Mesodermal cell (in vitro differentiated cells): ENCODE data around the gene ATP6V1B1.

Experiments used
- H3K27ac ChIP-seq: 2 replicates; pipeline ENCODE4 v1.7.0; 2013; ENCODE audit warnings: mild to moderate bottlenecking, low read depth, low read length, moderate library complexity; ENCODE audit not compliant: severe bottlenecking
- H3K36me3 ChIP-seq: 2 replicates; pipeline ENCODE4 v1.7.1; 2013; ENCODE audit warnings: mild to moderate bottlenecking, low read length, moderate library complexity; ENCODE audit not compliant: control insufficient read depth, insufficient read depth
- H3K4me1 ChIP-seq: one replicate; pipeline ENCODE4 v1.7.1; 2013; ENCODE audit warnings: mild to moderate bottlenecking, low read length; ENCODE audit not compliant: insufficient read depth, control insufficient read depth, poor library complexity, severe bottlenecking
- H3K4me3 ChIP-seq: 2 replicates; pipeline ENCODE4 v1.7.0; 2013; ENCODE audit warnings: low read length, control low read depth, mild to moderate bottlenecking; ENCODE audit not compliant: insufficient read depth, poor library complexity, severe bottlenecking; ENCODE audit errors: extremely low read depth
- H3K9me3 ChIP-seq: 2 replicates; pipeline ENCODE4 v1.7.1; 2013; ENCODE audit warnings: mild to moderate bottlenecking, low read length, moderate library complexity; ENCODE audit not compliant: control insufficient read depth
- WGBS, 2 experiments: methylation state at CpG; one replicate each; pipeline ENCODE4 v1.1.5; 2013; ENCODE audit warnings: missing lambda C conversion rate in 2 of 2; ENCODE audit not compliant: insufficient coverage in 2 of 2; 5-methylcytosine and 5-hydroxymethylcytosine counted together

ATP6V1B1 gene

DNA sequence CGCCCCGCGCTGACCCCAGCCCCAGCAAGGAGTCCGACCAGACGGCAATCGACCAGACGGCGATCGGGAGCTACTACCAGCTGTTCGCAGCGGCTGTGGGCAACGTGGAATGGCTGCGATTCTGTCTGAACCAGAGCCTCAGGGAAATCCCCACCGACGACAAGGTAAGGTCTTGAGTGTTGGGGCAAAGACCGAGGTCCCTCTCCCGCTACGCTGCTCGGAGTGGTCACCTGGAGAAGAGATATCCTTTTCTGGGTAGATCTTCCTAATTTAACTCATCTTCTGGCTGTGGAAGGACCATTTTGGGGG, 43.4 kb downstream of the ATP6V1B1 start:
- H3K4me1 ChIP-seq: peaks cover 9% of the 10 kb centered on the region
- H3K4me3 ChIP-seq: peak overlapping the region; percentile 44
- no peaks in the 10 kb centered on the region for H3K36me3 ChIP-seq
- no peak overlapping the region for H3K27ac ChIP-seq
- H3K9me3 ChIP-seq: no peaks in the 10 kb centered on the region
- WGBS, 2 experiments: 6 to 23% methylated on average over 15 to 19 of the region's 19 CpGs

DNA sequence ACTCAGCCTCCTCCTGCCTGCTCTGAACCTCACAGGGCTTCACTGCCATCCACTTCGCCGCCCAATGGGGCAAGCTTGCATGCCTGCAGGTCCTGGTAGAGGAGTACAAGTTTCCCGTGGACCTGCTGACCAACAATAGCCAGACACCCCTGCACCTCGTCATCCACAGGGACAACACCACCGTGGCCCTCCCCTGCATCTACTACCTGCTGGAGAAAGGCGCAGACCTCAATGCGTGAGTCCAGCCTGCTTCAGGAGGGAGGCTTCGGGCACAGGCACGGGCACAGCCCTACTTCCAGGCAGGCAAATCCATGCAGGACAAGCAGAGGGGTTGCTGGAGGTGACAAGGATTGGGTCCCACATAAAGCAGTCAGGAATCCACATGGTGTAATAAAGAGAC, 43.9 kb downstream of the ATP6V1B1 start:
- H3K4me3 ChIP-seq: no peak overlapping the region
- no peaks in the 10 kb centered on the region for H3K36me3 ChIP-seq
- H3K4me1 ChIP-seq: peaks cover 9% of the 10 kb centered on the region
- H3K27ac ChIP-seq: no peak overlapping the region
- no peaks in the 10 kb centered on the region for H3K9me3 ChIP-seq
- 92 to 93% methylated on average over 8 to 9 of the region's 9 CpGs for WGBS, 2 experiments

- Histone ChIP-seq H3K36me3 (peaks cover 10% of the 10 kb centered on the region), H3K4me3 (no peak overlapping the region), H3K9me3 (no peaks in the 10 kb centered on the region), H3K4me1 (peaks cover 8% of the 10 kb centered on the region), H3K27ac (no peak overlapping the region)
- 73% methylated on average over 2 of the region's 2 CpGs; no CpG with 5 or more reads in 1 of the 2 experiments for WGBS, 2 experiments
These were observed 45.7 kb downstream of the ATP6V1B1 start for GRCh38 chr2:70981421-70981820.

DNA sequence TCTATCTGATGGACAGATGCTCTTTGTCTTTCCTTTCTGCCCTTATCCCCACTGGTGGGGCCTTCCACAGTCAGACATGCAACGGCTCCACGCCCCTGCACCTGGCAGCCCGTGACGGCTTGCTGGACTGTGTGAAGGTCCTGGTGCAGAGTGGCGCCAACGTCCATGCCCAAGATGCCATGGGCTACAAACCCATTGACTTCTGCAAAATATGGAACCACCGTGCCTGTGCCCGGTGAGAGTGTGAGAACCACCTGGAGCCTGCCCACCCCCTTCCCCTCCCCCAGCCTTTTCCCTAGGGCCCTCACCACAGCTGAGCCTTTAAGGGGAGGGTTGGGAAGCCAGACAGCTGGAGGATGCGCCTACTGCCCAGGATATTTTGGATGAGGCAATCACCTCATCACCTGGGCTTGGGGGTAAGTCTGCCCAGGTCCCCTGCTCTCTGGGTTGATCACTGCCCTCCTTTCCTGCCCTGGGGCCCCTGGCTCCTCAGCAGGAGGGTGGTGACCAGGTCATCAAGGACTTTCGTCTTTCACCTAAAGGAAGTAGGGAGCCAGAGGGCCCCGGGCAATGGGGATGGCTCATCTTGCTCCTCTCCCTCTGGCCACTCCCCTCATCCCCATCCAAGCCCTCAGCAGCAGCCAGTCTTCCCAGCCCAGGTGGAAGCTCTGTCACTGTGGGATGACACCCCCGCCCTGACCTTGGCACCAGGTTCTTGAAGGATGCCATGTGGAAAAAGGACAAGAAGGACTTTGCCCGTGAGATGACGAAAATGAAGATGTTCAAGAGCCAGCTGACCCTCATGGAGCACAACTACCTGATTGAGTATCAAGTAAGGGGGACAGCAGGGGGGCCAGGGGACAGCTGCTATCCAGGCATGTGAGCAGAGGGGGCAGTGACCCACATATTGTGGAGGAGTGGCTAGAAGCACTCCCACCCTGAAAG, 46.4 kb downstream of the ATP6V1B1 start:
- peaks cover 16% of the 10 kb centered on the region for H3K36me3 ChIP-seq
- H3K9me3 ChIP-seq: no peaks in the 10 kb centered on the region
- H3K4me3 ChIP-seq: no peak overlapping the region
- H3K27ac ChIP-seq: no peak overlapping the region
- 90 to 92% methylated on average over 10 of the region's 14 CpGs for WGBS, 2 experiments
- H3K4me1 ChIP-seq: peaks cover 5% of the 10 kb centered on the region

DNA sequence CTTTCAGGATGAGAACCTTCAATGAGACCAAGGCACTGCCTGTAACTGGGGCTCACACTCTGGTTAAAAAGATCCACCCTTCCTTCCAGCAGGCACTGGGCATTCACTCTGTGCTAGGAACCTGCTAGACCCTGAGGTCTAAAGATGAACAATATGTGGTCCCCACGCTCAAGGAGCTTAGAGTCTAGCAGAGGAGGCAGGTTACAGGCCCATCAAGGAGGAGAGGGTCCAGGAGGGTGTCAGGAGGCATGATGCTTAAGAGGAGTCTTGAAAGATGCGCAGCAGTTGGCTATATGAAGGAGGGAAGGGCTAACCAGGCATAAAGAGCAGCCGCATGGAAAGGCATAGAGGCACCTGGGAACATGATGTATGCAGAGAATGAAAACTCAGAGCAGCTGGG, 47.3 kb downstream of the ATP6V1B1 start:
- Histone ChIP-seq H3K36me3 (peaks cover 23% of the 10 kb centered on the region), H3K4me3 (no peak overlapping the region)
- 90 to 96% methylated on average over 3 of the region's 3 CpGs for WGBS, 2 experiments

DNA sequence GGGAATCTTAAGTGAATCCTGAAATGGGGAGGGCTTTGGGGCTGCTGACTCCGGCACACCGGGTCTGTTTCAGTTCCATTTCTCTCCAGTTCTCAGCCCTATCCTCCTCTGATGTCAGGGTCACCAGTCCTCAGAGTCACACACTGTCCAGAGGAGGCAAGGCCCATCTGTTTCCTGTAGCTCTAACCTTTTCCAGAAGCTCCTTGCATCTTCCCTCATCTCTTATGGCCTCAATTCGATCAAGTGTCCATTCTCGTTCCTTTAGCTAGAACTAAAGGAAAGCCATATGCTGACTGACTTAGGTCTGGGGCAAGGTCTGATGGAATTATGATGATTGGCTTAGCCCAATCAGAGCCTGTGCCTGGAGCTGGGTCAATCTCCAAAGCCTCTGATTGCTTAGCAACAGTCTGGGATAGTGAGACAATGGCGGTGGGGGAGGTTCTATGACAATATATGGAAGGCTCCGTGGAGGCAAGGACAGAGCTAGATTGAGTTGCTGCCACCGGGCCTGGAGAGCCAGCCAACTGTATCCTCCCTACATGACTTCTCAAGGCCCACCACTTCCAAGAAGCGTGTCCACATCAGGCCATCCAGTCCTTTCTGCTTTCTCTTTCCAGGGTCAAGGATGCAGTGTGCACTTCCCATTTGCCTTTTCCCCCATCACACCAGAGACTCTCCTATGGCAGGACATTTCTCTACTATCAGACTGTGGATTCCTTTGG, 48.0 kb downstream of the ATP6V1B1 start:
- no peak overlapping the region for H3K27ac ChIP-seq
- 79 to 95% methylated on average over 6 of the region's 8 CpGs for WGBS, 2 experiments

More for the DNA sequence above, 47.3 kb downstream of the ATP6V1B1 start:
- Histone ChIP-seq H3K9me3 (no peaks in the 10 kb centered on the region), H3K4me1 (no peaks in the 10 kb centered on the region), H3K27ac (no peak overlapping the region)

GRCh38 chr2:70984228-70984575, 48.5 kb downstream of the ATP6V1B1 start:
- Histone ChIP-seq H3K27ac (no peak overlapping the region), H3K36me3 (peaks cover 35% of the 10 kb centered on the region), H3K9me3 (no peaks in the 10 kb centered on the region), H3K4me3 (no peak overlapping the region), H3K4me1 (no peaks in the 10 kb centered on the region)
- WGBS, 2 experiments: 75 to 96% methylated on average over 1 to 3 of the region's 3 CpGs

More for the DNA sequence above, 48.0 kb downstream of the ATP6V1B1 start:
- Histone ChIP-seq H3K4me1 (no peaks in the 10 kb centered on the region), H3K9me3 (no peaks in the 10 kb centered on the region), H3K4me3 (no peak overlapping the region), H3K36me3 (peaks cover 30% of the 10 kb centered on the region)

DNA sequence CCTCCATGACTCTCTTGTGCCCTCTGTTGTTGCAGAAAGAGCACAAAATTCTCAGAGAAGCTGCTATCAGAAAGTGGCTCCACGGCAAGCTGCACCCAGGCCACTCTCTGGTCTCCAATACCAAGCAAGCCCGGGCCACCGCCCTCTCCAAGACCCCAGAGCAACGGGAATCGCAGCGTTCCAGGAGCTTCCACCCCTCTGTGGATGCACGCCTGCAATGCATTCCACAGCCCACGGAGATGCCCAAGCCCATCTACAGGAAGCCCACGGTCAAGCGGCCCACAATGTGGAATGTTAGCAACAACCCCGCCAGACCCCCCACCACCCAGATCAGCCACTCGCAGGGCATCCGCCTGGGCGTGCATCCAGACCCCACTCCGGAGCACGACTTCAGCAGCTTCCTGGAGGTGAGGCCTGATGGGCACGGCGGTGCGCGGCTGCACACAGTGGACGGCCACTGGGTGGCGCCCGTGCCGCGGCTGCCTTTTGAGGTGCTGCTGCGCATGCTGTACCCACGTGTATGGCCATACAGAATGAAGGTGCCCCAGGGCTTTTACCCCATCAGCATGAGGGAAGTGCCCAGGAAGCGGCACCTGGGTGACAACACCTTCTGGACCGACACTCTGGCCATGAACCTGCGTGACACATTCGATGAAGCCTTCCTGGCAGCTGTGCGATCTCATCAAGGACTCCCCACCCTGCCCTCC, 49.0 kb downstream of the ATP6V1B1 start:
- no peak overlapping the region for H3K27ac ChIP-seq
- H3K36me3 ChIP-seq: peaks cover 40% of the 10 kb centered on the region
- WGBS, 2 experiments: 36 to 41% methylated on average over 27 to 30 of the region's 32 CpGs
- H3K4me3 ChIP-seq: no peak overlapping the region
- no peaks in the 10 kb centered on the region for H3K4me1 ChIP-seq
- no peaks in the 10 kb centered on the region for H3K9me3 ChIP-seq

GRCh38 chr2:70985283-70985688, 49.6 kb downstream of the ATP6V1B1 start:
- Histone ChIP-seq H3K4me1 (no peaks in the 10 kb centered on the region), H3K4me3 (no peak overlapping the region), H3K9me3 (no peaks in the 10 kb centered on the region), H3K36me3 (peaks cover 46% of the 10 kb centered on the region), H3K27ac (no peak overlapping the region)
- no CpG with 5 or more reads among the region's 5 CpGs for WGBS, 2 experiments

- Histone ChIP-seq H3K4me1 (no peaks in the 10 kb centered on the region), H3K27ac (no peak overlapping the region), H3K4me3 (no peak overlapping the region), H3K36me3 (peaks cover 51% of the 10 kb centered on the region), H3K9me3 (no peaks in the 10 kb centered on the region)
- 100% methylated on average over 1 of the region's 1 CpG for WGBS, 2 experiments
These were observed 50.3 kb downstream of the ATP6V1B1 start for GRCh38 chr2:70985956-70986355.
